Measurements from ENCODE around the gene STX1B. TPM values are rescaled to one million over a fixed set of nuclear protein-coding genes. Genes with fewer than 3 reads are reported as not detected.

STX1B gene
- total RNA-seq, 1 donor from 2014 or later, result 2.1 TPM

- intact Hi-C loops (cut with DNase I), result no loop called here
- no peak for DNase-seq (ENCODE audit: low spot score)
- ATAC-seq, result no peak
These were observed 11.3 kb downstream of the STX1B start for GRCh38 chr16:30998852-30999761.

GRCh38 chr16:30997725-30998711 is 12.4 kb downstream of the STX1B start:
- intact Hi-C loops (cut with DNase I), result no loop called here
- no peak for DNase-seq (ENCODE audit: low spot score)
- peak; percentile 4 for ATAC-seq

GRCh38 chr16:30996985-30997724 is 13.3 kb downstream of the STX1B start:
- intact Hi-C loops (cut with DNase I), result no loop called here
- ATAC-seq (peak; percentile 95), DNase-seq (ENCODE audit: low spot score) (peak; percentile 90)

GRCh38 chr16:30996324-30996984 is 14.0 kb downstream of the STX1B start:
- ATAC-seq (peak; percentile 46), DNase-seq (ENCODE audit: low spot score) (no peak)
- intact Hi-C loops (cut with DNase I), result no loop called here

- ATAC-seq, result no peak
- no peak for DNase-seq (ENCODE audit: low spot score)
- intact Hi-C loops (cut with DNase I), result no loop called here
These were observed 14.5 kb downstream of the STX1B start for GRCh38 chr16:30995927-30996323.

GRCh38 chr16:30992931-30993816 is 17.3 kb downstream of the STX1B start:
- DNase-seq (ENCODE audit: low spot score) (no peak), ATAC-seq (no peak)
- intact Hi-C loops (cut with DNase I), result no loop called here

GRCh38 chr16:30992276-30992780 is 18.1 kb downstream of the STX1B start:
- intact Hi-C loops (cut with DNase I), result no loop called here
- no peak for DNase-seq (ENCODE audit: low spot score)
- no peak for ATAC-seq

GRCh38 chr16:30991052-30991451 is 19.4 kb downstream of the STX1B start:
- ATAC-seq (no peak), DNase-seq (ENCODE audit: low spot score) (no peak)
- intact Hi-C loops (cut with DNase I), result no loop called here

- DNase-seq (ENCODE audit: low spot score) (no peak), ATAC-seq (no peak)
- intact Hi-C loops (cut with DNase I), result no loop called here
These were observed 20.3 kb downstream of the STX1B start for GRCh38 chr16:30990105-30990504.

- ATAC-seq, result no peak
- DNase-seq (ENCODE audit: low spot score), result no peak
- intact Hi-C loops (cut with DNase I), result loop anchor here (10.0 kb wide), 3 partner anchors 105 to 875 kb away; partner anchors contain the start of genes VKORC1 and ZNF843
These were observed 20.9 kb downstream of the STX1B start for GRCh38 chr16:30989469-30990047.

- no peak for ATAC-seq
- intact Hi-C loops (cut with DNase I), result loop anchor here (10.0 kb wide), 3 partner anchors 107 to 877 kb away; partner anchors contain the start of genes VKORC1 and ZNF843
- no peak for DNase-seq (ENCODE audit: low spot score)
These were observed 22.8 kb downstream of the STX1B start for GRCh38 chr16:30987581-30988190.

- DNase-seq (ENCODE audit: low spot score) (no peak), ATAC-seq (no peak)
- intact Hi-C loops (cut with DNase I), result loop anchor here (10.0 kb wide), 3 partner anchors 108 to 878 kb away; partner anchors contain the start of genes VKORC1 and ZNF843
These were observed 24.1 kb downstream of the STX1B start for GRCh38 chr16:30986129-30986991.

- intact Hi-C loops (cut with DNase I), result loop anchor here (10.0 kb wide), 3 partner anchors 109 to 879 kb away; partner anchors contain the start of genes VKORC1 and ZNF843
- ATAC-seq, result peak; percentile 53
- no peak for DNase-seq (ENCODE audit: low spot score)
These were observed 24.9 kb downstream of the STX1B start for GRCh38 chr16:30985401-30986128.

GRCh38 chr16:30984669-30985400 is 25.6 kb downstream of the STX1B start, which contains the start of gene HSD3B7:
TSS of gene HSD3B7 (plus strand) at chr16:30985207. CDS start at chr16:30985659, 452 bp downstream.
- intact Hi-C loops (cut with DNase I), result loop anchor here (10.0 kb wide), 3 partner anchors 110 to 880 kb away; partner anchors contain the start of genes VKORC1 and ZNF843
- ATAC-seq, result peak; percentile 93
- DNase-seq (ENCODE audit: low spot score), result peak; percentile 96

All from sciatic nerve (tissue), 2 donors.